Tibial nerve (tissue), 4 donors: ENCODE results near the gene RELCH.

Experiments used
- EP300 ChIP-seq, 2 donors: sonication (generic); formaldehyde crosslinking; IDR thresholded peaks; one replicate each; pipeline ENCODE4 v1.6.1; 2017; ENCODE audit warnings: antibody characterized with exemption in 2 of 2, mild to moderate bottlenecking in 1 of 2
- POLR2A ChIP-seq, 2 donors: fragments of 450-650 bp; IDR thresholded peaks; one replicate each; pipeline ENCODE4 v1.6.1; 2017; ENCODE audit warnings: antibody characterized with exemption in 2 of 2, mild to moderate bottlenecking in 2 of 2, moderate library complexity in 2 of 2
- TF ChIP-seq, protein P1 (sequence below), 5 experiments: fragments of 200-600 bp in 3 of 5; fragments of 450-650 bp in 2 of 5; sonication (generic) in 3 of 5; IDR thresholded peaks; one replicate each; pipeline ENCODE4 v1.5.1; 2016 to 2019; ENCODE audit warnings: antibody characterized with exemption in 5 of 5, mild to moderate bottlenecking in 3 of 5, moderate library complexity in 2 of 5

DNA sequence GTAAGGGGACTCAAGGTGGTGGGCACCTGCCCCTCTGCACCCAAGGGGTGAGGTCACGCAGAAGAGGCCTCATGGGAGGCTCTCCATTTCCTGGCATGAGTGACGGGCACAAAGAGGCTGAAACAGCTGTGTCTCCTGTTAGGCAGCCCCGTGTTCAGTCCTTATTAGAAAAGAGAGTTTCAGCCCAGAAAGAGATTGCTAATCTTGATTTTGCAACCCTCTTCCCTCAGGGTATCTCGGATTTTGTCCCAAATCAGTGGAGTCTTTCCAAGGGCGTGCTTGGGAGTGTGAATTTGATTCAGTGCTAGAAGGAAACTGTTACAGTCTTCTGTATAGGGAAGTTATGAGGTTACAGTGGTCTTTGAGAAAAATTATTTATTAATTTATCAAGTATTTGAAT, 148.4 kb downstream of the RELCH start:
- TF ChIP-seq, protein P1, sequence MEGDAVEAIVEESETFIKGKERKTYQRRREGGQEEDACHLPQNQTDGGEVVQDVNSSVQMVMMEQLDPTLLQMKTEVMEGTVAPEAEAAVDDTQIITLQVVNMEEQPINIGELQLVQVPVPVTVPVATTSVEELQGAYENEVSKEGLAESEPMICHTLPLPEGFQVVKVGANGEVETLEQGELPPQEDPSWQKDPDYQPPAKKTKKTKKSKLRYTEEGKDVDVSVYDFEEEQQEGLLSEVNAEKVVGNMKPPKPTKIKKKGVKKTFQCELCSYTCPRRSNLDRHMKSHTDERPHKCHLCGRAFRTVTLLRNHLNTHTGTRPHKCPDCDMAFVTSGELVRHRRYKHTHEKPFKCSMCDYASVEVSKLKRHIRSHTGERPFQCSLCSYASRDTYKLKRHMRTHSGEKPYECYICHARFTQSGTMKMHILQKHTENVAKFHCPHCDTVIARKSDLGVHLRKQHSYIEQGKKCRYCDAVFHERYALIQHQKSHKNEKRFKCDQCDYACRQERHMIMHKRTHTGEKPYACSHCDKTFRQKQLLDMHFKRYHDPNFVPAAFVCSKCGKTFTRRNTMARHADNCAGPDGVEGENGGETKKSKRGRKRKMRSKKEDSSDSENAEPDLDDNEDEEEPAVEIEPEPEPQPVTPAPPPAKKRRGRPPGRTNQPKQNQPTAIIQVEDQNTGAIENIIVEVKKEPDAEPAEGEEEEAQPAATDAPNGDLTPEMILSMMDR (IDR thresholded peaks at IDR 0.05): no peak
- TF ChIP-seq EP300 (IDR thresholded peaks at IDR 0.05) (no peak), POLR2A (IDR thresholded peaks at IDR 0.05) (no peak)
